ENCODE data around the gene USP3.
"Not testable (repeated sequence)": the region's sequence is repeated elsewhere in the genome, so short reads cannot be mapped to it uniquely, and the experiment has no call there.

Gene USP3

GRCh38 chr15:63617147-63617546 lies 112.8 kb downstream of the USP3 start:
- DNase-seq; in situ Hi-C loops (cut with HindIII; ENCODE audit: low pct_ligation_motif_present, low pct_unique_long_range_greater_than_20kb, low sequenced_read_pairs): not testable (repeated sequence)

GRCh38 chr15:63617627-63618026 lies 113.2 kb downstream of the USP3 start:
- in situ Hi-C loops (cut with HindIII; ENCODE audit: low pct_ligation_motif_present, low pct_unique_long_range_greater_than_20kb, low sequenced_read_pairs); DNase-seq: not testable (repeated sequence)

GRCh38 chr15:63620760-63621159 lies 116.4 kb downstream of the USP3 start:
- in situ Hi-C loops (cut with HindIII; ENCODE audit: low pct_ligation_motif_present, low pct_unique_long_range_greater_than_20kb, low sequenced_read_pairs); DNase-seq: not testable (repeated sequence)

- in situ Hi-C loops (cut with HindIII; ENCODE audit: low pct_ligation_motif_present, low pct_unique_long_range_greater_than_20kb, low sequenced_read_pairs): no loop called here
- DNase-seq: no peak
Measured at GRCh38 chr15:63623232-63623969, 119.0 kb downstream of the USP3 start.

GRCh38 chr15:63626955-63627354 lies 122.6 kb downstream of the USP3 start:
- in situ Hi-C loops (cut with HindIII; ENCODE audit: low pct_ligation_motif_present, low pct_unique_long_range_greater_than_20kb, low sequenced_read_pairs): no loop called here
- no peak for DNase-seq

- DNase-seq: no peak
- in situ Hi-C loops (cut with HindIII; ENCODE audit: low pct_ligation_motif_present, low pct_unique_long_range_greater_than_20kb, low sequenced_read_pairs): no loop called here
Measured at GRCh38 chr15:63628123-63628822, 123.9 kb downstream of the USP3 start.

- DNase-seq: no peak
- in situ Hi-C loops (cut with HindIII; ENCODE audit: low pct_ligation_motif_present, low pct_unique_long_range_greater_than_20kb, low sequenced_read_pairs): no loop called here
Measured at GRCh38 chr15:63630036-63630751, 125.8 kb downstream of the USP3 start.

GRCh38 chr15:63633312-63633711 lies 128.9 kb downstream of the USP3 start:
- in situ Hi-C loops (cut with HindIII; ENCODE audit: low pct_ligation_motif_present, low pct_unique_long_range_greater_than_20kb, low sequenced_read_pairs): no loop called here
- DNase-seq: no peak

GRCh38 chr15:63634154-63634553 lies 129.8 kb downstream of the USP3 start:
- in situ Hi-C loops (cut with HindIII; ENCODE audit: low pct_ligation_motif_present, low pct_unique_long_range_greater_than_20kb, low sequenced_read_pairs): no loop called here

GRCh38 chr15:63636518-63637061 lies 132.2 kb downstream of the USP3 start:
- in situ Hi-C loops (cut with HindIII; ENCODE audit: low pct_ligation_motif_present, low pct_unique_long_range_greater_than_20kb, low sequenced_read_pairs): no loop called here
- no peak for DNase-seq

More at GRCh38 chr15:63634154-63634553, 129.8 kb downstream of the USP3 start:
- no peak for DNase-seq

GRCh38 chr15:63638839-63639238 lies 134.4 kb downstream of the USP3 start:
- DNase-seq: no peak
- in situ Hi-C loops (cut with HindIII; ENCODE audit: low pct_ligation_motif_present, low pct_unique_long_range_greater_than_20kb, low sequenced_read_pairs): no loop called here

- DNase-seq: no peak
- in situ Hi-C loops (cut with HindIII; ENCODE audit: low pct_ligation_motif_present, low pct_unique_long_range_greater_than_20kb, low sequenced_read_pairs): no loop called here
Measured at GRCh38 chr15:63640146-63640545, 135.8 kb downstream of the USP3 start.
